CD4-positive, alpha-beta T cell treated with Interleukin-6 for 4 hours (primary cell): Measurements from ENCODE around the gene BSN.

Experiments used
- DNase-seq: peaks from one replicate; pipeline ENCODE4 v3.0.0-alpha.2; 2020; ENCODE audit warnings: mixed read lengths

Gene BSN

GRCh38 chr3:49601358-49602048 is 47.2 kb downstream of the BSN start:
- DNase-seq = no peak

GRCh38 chr3:49602049-49602554 is 47.8 kb downstream of the BSN start:
- DNase-seq = no peak

GRCh38 chr3:49602877-49603411 is 48.7 kb downstream of the BSN start:
- peak; percentile 77 for DNase-seq

- no peak for DNase-seq
Observed at GRCh38 chr3:49606427-49606826, 52.1 kb downstream of the BSN start.

- no peak for DNase-seq
Observed at GRCh38 chr3:49607105-49607591, 52.9 kb downstream of the BSN start.

- no peak for DNase-seq
Observed at GRCh38 chr3:49607796-49608195, 53.5 kb downstream of the BSN start.

GRCh38 chr3:49609314-49609713 is 55.0 kb downstream of the BSN start:
- no peak for DNase-seq

GRCh38 chr3:49609815-49610214 is 55.5 kb downstream of the BSN start:
- DNase-seq = no peak

- DNase-seq = no peak
Observed at GRCh38 chr3:49610666-49611280, 56.5 kb downstream of the BSN start.

GRCh38 chr3:49611291-49611690 is 57.0 kb downstream of the BSN start:
- no peak for DNase-seq

- no peak for DNase-seq
Observed at GRCh38 chr3:49611719-49612118, 57.4 kb downstream of the BSN start.

GRCh38 chr3:49614936-49615335 is 60.7 kb downstream of the BSN start:
- no peak for DNase-seq

GRCh38 chr3:49616061-49616460 is 61.8 kb downstream of the BSN start:
- DNase-seq = no peak

- DNase-seq = no peak
Observed at GRCh38 chr3:49616491-49616941, 62.2 kb downstream of the BSN start.

GRCh38 chr3:49617390-49618013 is 63.2 kb downstream of the BSN start:
- DNase-seq = no peak

GRCh38 chr3:49618412-49618811 is 64.1 kb downstream of the BSN start:
- no peak for DNase-seq

- no peak for DNase-seq
Observed at GRCh38 chr3:49619649-49620048, 65.4 kb downstream of the BSN start.

- no peak for DNase-seq
Observed at GRCh38 chr3:49620728-49621127, 66.5 kb downstream of the BSN start.

GRCh38 chr3:49623071-49623470 is 68.8 kb downstream of the BSN start:
- no peak for DNase-seq

- no peak for DNase-seq
Observed at GRCh38 chr3:49625071-49625470, 70.8 kb downstream of the BSN start.

- DNase-seq = no peak
Observed at GRCh38 chr3:49626101-49626581, 71.9 kb downstream of the BSN start.

- no peak for DNase-seq
Observed at GRCh38 chr3:49626796-49627195, 72.5 kb downstream of the BSN start.

- DNase-seq = no peak
Observed at GRCh38 chr3:49627634-49628033, 73.4 kb downstream of the BSN start.
